Measurements from ENCODE around the gene SDK1. TPM values are rescaled to one million over a fixed set of nuclear protein-coding genes. Genes with fewer than 3 reads are reported as not detected.

Gene SDK1
- total RNA-seq, 3 donors from 2014 or later (not counting 1 experiment from before 2014, with no cell fraction given): 0.05 to 0.11 TPM; not detected in 1

GRCh38 chr7:4185721-4186512 is 884.9 kb downstream of the SDK1 start:
- no peak for ATAC-seq
- Mint-ChIP-seq H3K4me3 (no peak overlapping the region), H3K27ac (no peak overlapping the region), H3K36me3 (no peaks in the 10 kb centered on the region), H3K4me1 (no peaks in the 10 kb centered on the region), H3K27me3 (ENCODE audit: low read depth in 2 of 2) (no peaks in the 10 kb centered on the region), H3K9me3 (no peaks in the 10 kb centered on the region)
- intact Hi-C loops (cut with micrococcal nuclease): no loop called here
- Histone ChIP-seq H3K27ac (ENCODE audit: low read length) (no peak overlapping the region), H3K9me3 (ENCODE audit: control insufficient read depth, insufficient read depth, low read length) (no peaks in the 10 kb centered on the region), H3K4me3 (ENCODE audit: low read length) (no peak overlapping the region), H3K36me3 (ENCODE audit: control insufficient read depth, insufficient read depth, low read length) (no peaks in the 10 kb centered on the region), H3K27me3 (ENCODE audit: control insufficient read depth, insufficient read depth, low read length) (no peaks in the 10 kb centered on the region), H3K4me1 (ENCODE audit: control insufficient read depth, insufficient read depth, low read length) (no peaks in the 10 kb centered on the region)
- DNase-seq: no peak
- no peak for TF ChIP-seq CTCF (IDR thresholded peaks at IDR 0.05)
- WGBS (ENCODE audit: insufficient coverage): 67% methylated on average over 15 of the region's 15 CpGs

- Mint-ChIP-seq H3K4me3 (no peak overlapping the region), H3K9me3 (no peaks in the 10 kb centered on the region), H3K27me3 (ENCODE audit: low read depth in 2 of 2) (no peaks in the 10 kb centered on the region), H3K36me3 (no peaks in the 10 kb centered on the region), H3K27ac (no peak overlapping the region), H3K4me1 (no peaks in the 10 kb centered on the region)
- ATAC-seq: no peak
- H3K27ac ChIP-seq (ENCODE audit: low read length): no peak overlapping the region
- no peaks in the 10 kb centered on the region for H3K36me3 ChIP-seq (ENCODE audit: control insufficient read depth, insufficient read depth, low read length)
- H3K4me3 ChIP-seq (ENCODE audit: low read length): no peak overlapping the region
- WGBS (ENCODE audit: insufficient coverage): 94% methylated on average over 7 of the region's 9 CpGs
- H3K9me3 ChIP-seq (ENCODE audit: control insufficient read depth, insufficient read depth, low read length): no peaks in the 10 kb centered on the region
- no peaks in the 10 kb centered on the region for H3K27me3 ChIP-seq (ENCODE audit: control insufficient read depth, insufficient read depth, low read length)
- DNase-seq: no peak
- no peaks in the 10 kb centered on the region for H3K4me1 ChIP-seq (ENCODE audit: control insufficient read depth, insufficient read depth, low read length)
- TF ChIP-seq CTCF (IDR thresholded peaks at IDR 0.05): no peak
- intact Hi-C loops (cut with micrococcal nuclease): no loop called here
These were observed 885.4 kb downstream of the SDK1 start for GRCh38 chr7:4186513-4186780.

- WGBS (ENCODE audit: insufficient coverage): 97% methylated on average over 3 of the region's 3 CpGs
- TF ChIP-seq CTCF (IDR thresholded peaks at IDR 0.05): no peak
- Histone ChIP-seq H3K27ac (ENCODE audit: low read length) (no peak overlapping the region), H3K36me3 (ENCODE audit: control insufficient read depth, insufficient read depth, low read length) (no peaks in the 10 kb centered on the region), H3K4me1 (ENCODE audit: control insufficient read depth, insufficient read depth, low read length) (no peaks in the 10 kb centered on the region), H3K4me3 (ENCODE audit: low read length) (no peak overlapping the region), H3K9me3 (ENCODE audit: control insufficient read depth, insufficient read depth, low read length) (no peaks in the 10 kb centered on the region), H3K27me3 (ENCODE audit: control insufficient read depth, insufficient read depth, low read length) (no peaks in the 10 kb centered on the region)
- ATAC-seq (no peak), DNase-seq (no peak)
- H3K9me3 Mint-ChIP-seq: no peaks in the 10 kb centered on the region
- no peaks in the 10 kb centered on the region for H3K4me1 Mint-ChIP-seq
- H3K27me3 Mint-ChIP-seq (ENCODE audit: low read depth in 2 of 2): no peaks in the 10 kb centered on the region
- H3K36me3 Mint-ChIP-seq: no peaks in the 10 kb centered on the region
- intact Hi-C loops (cut with micrococcal nuclease): no loop called here
- H3K27ac Mint-ChIP-seq: no peak overlapping the region
- no peak overlapping the region for H3K4me3 Mint-ChIP-seq
These were observed 887.6 kb downstream of the SDK1 start for GRCh38 chr7:4188651-4189050.

GRCh38 chr7:4189131-4189570 is 888.1 kb downstream of the SDK1 start:
- no peaks in the 10 kb centered on the region for H3K9me3 Mint-ChIP-seq
- WGBS (ENCODE audit: insufficient coverage): 80% methylated on average over 14 of the region's 14 CpGs
- no peaks in the 10 kb centered on the region for H3K9me3 ChIP-seq (ENCODE audit: control insufficient read depth, insufficient read depth, low read length)
- H3K27me3 ChIP-seq (ENCODE audit: control insufficient read depth, insufficient read depth, low read length): no peaks in the 10 kb centered on the region
- no peaks in the 10 kb centered on the region for H3K27me3 Mint-ChIP-seq (ENCODE audit: low read depth in 2 of 2)
- H3K27ac ChIP-seq (ENCODE audit: low read length): no peak overlapping the region
- no peak for TF ChIP-seq CTCF (IDR thresholded peaks at IDR 0.05)
- H3K4me3 Mint-ChIP-seq: no peak overlapping the region
- no peak overlapping the region for H3K4me3 ChIP-seq (ENCODE audit: low read length)
- no peaks in the 10 kb centered on the region for H3K36me3 ChIP-seq (ENCODE audit: control insufficient read depth, insufficient read depth, low read length)
- DNase-seq (no peak), ATAC-seq (no peak)
- intact Hi-C loops (cut with micrococcal nuclease): no loop called here
- H3K4me1 ChIP-seq (ENCODE audit: control insufficient read depth, insufficient read depth, low read length): no peaks in the 10 kb centered on the region
- H3K27ac Mint-ChIP-seq: no peak overlapping the region
- no peaks in the 10 kb centered on the region for H3K4me1 Mint-ChIP-seq
- H3K36me3 Mint-ChIP-seq: no peaks in the 10 kb centered on the region
